Uterus (tissue), 4 donors: ENCODE data around the gene FITM1. TPM values are rescaled to one million over a fixed set of nuclear protein-coding genes. Genes with fewer than 3 reads are reported as not detected.

Experiments used
- DNase-seq, 2 donors: peaks; one replicate each; pipeline ENCODE4 v3.0.0-alpha.2; 2019 to 2020
- H3K27ac ChIP-seq, 2 donors: fragments of 200-600 bp; sonication (generic); 1 replicate in 1 of 2; 2 replicates in 1 of 2; pipeline ENCODE4 v1.5.1; 2016 to 2018
- H3K27me3 ChIP-seq, 2 donors: fragments of 200-600 bp; sonication (generic); one replicate each; pipeline ENCODE4 v1.5.1; 2018 to 2019; ENCODE audit warnings: control low read depth in 1 of 2
- H3K36me3 ChIP-seq, 2 donors: fragments of 200-600 bp; sonication (generic); one replicate each; pipeline ENCODE4 v1.5.1; 2019; ENCODE audit warnings: control low read depth in 1 of 2
- H3K4me1 ChIP-seq, 2 donors: fragments of 200-600 bp; sonication (generic); one replicate each; pipeline ENCODE4 v1.5.1; 2018 to 2019; ENCODE audit warnings: control low read depth in 1 of 2
- H3K4me3 ChIP-seq, 2 donors: fragments of 200-600 bp; sonication (generic); 1 replicate in 1 of 2; 2 replicates in 1 of 2; pipeline ENCODE4 v1.5.1; 2018 to 2019; ENCODE audit warnings: mild to moderate bottlenecking in 1 of 2
- H3K9me3 ChIP-seq, 2 donors: fragments of 200-600 bp; sonication (generic); one replicate each; pipeline ENCODE4 v1.5.1; 2019; ENCODE audit warnings: control low read depth in 1 of 2
- CTCF ChIP-seq, 4 experiments: fragments of 200-600 bp in 2 of 4; fragments of 450-650 bp in 2 of 4; sonication (generic) in 2 of 4; IDR thresholded peaks; one replicate each; pipeline ENCODE4 v1.5.1; 2016 to 2019; ENCODE audit warnings: antibody characterized with exemption in 4 of 4, mild to moderate bottlenecking in 2 of 4, moderate library complexity in 1 of 4
- POLR2A ChIP-seq, 2 donors: fragments of 450-650 bp; IDR thresholded peaks; one replicate each; pipeline ENCODE4 v1.6.1; 2016; ENCODE audit warnings: antibody characterized with exemption in 2 of 2, mild to moderate bottlenecking in 1 of 2, moderate library complexity in 1 of 2
- intact Hi-C: fragments of 100-400 bp; cut with DNase I; formaldehyde crosslinking; loops from one replicate; pipeline ENCODE4 v1.15.1; 2023; ENCODE audit warnings: low total_unique reads
- total RNA-seq, 4 donors: library from RNA; depleted of rRNA in 3 of 4; stranded (reverse); fragments of >200 nt in 3 of 4; gene quantifications; one replicate each; pipeline versions ENCODE4 v1.1.0 to v1.2.4, GENCODE V29; 2014 to 2023
- donor health status: DM: yes; HTN: yes; CAD: no.

The FITM1 gene
- total RNA-seq, 4 donors from 2014 or later = 0.48 to 2.4 (median 1.3) TPM; not detected in 1

- Histone ChIP-seq H3K4me1 (peaks cover 4 to 6% of the 10 kb centered on the region in 2 donors), H3K4me3 (peak within 1 kb of the TSS; percentile 84 to 95), H3K27me3 (no peaks in the 10 kb centered on the region), H3K9me3 (no peaks in the 10 kb centered on the region), H3K27ac (peak within 1 kb of the TSS; percentile 90 to 92), H3K36me3 (no peaks in the 10 kb centered on the region)
- intact Hi-C loops = no loop called here
- TF ChIP-seq CTCF (IDR thresholded peaks at IDR 0.05) = no peak
- TF ChIP-seq POLR2A (IDR thresholded peaks at IDR 0.05) = peak; percentile 13 to 46
- peak; percentile 94 for DNase-seq
Measured at GRCh38 chr14:24146453-24146977, 16.1 kb downstream of the FITM1 start, which contains the start of gene PSME2. PSME2 (minus strand) TSS chr14:24146610; CDS start chr14:24146581, 29 bp downstream.

- intact Hi-C loops = no loop called here
Measured at GRCh38 chr14:24146978-24147760, 16.7 kb downstream of the FITM1 start, which contains the start of gene RNF31. RNF31 (plus strand) TSS chr14:24147498; CDS start chr14:24147699, 201 bp downstream.

GRCh38 chr14:24147761-24148428 is 17.4 kb downstream of the FITM1 start:
- Histone ChIP-seq H3K4me3 (peak overlapping the region; percentile 84 to 95), H3K27ac (peak overlapping the region; percentile 81 to 92), H3K4me1 (peaks cover 4 to 6% of the 10 kb centered on the region in 2 donors), H3K36me3 (no peaks in the 10 kb centered on the region), H3K9me3 (no peaks in the 10 kb centered on the region), H3K27me3 (no peaks in the 10 kb centered on the region)
- DNase-seq = no peak
- intact Hi-C loops = no loop called here
- TF ChIP-seq POLR2A (IDR thresholded peaks at IDR 0.05) = no peak
- no peak for TF ChIP-seq CTCF (IDR thresholded peaks at IDR 0.05)

More at GRCh38 chr14:24146978-24147760, 16.7 kb downstream of the FITM1 start, which contains the start of gene RNF31:
- Histone ChIP-seq H3K27ac (peak within 1 kb of the TSS; percentile 90 to 92), H3K36me3 (no peaks in the 10 kb centered on the region), H3K9me3 (no peaks in the 10 kb centered on the region), H3K4me3 (peak within 1 kb of the TSS; percentile 84 to 95), H3K4me1 (peaks cover 4 to 6% of the 10 kb centered on the region in 2 donors), H3K27me3 (no peaks in the 10 kb centered on the region)
- peak; percentile 11 to 49 for TF ChIP-seq POLR2A (IDR thresholded peaks at IDR 0.05)
- peak in 1 of 4 experiments; percentile 5 for TF ChIP-seq CTCF (IDR thresholded peaks at IDR 0.05)
- DNase-seq = peak; percentile 98 to 99

GRCh38 chr14:24149302-24149969 is 19.0 kb downstream of the FITM1 start:
- no peaks in the 10 kb centered on the region for H3K36me3 ChIP-seq

More at GRCh38 chr14:24149302-24149969, 19.0 kb downstream of the FITM1 start:
- no peaks in the 10 kb centered on the region for H3K27me3 ChIP-seq
- no peak for TF ChIP-seq POLR2A (IDR thresholded peaks at IDR 0.05)
- TF ChIP-seq CTCF (IDR thresholded peaks at IDR 0.05) = no peak
- no peak overlapping the region for H3K4me3 ChIP-seq
- peaks cover 4 to 6% of the 10 kb centered on the region in 2 donors for H3K4me1 ChIP-seq
- no peak overlapping the region for H3K27ac ChIP-seq
- intact Hi-C loops = no loop called here
- DNase-seq = no peak
- no peaks in the 10 kb centered on the region for H3K9me3 ChIP-seq
